Measurements from ENCODE around the gene NLE1.

Gene NLE1

GRCh38 chr17:35130392-35130791, 11.7 kb downstream of the NLE1 start:
- POLR2A ChIA-PET: no interaction called here
- DNase-seq: no peak
- CTCF ChIA-PET: interaction anchor here (0.7 to 1.8 kb wide), 4 partner anchors 10 to 18 kb away, joined by 3 to 6 read pairs (median 4); partner anchors contain the start of gene NLE1
- WGBS (ENCODE audit: insufficient coverage): 100% methylated on average over 1 of the region's 3 CpGs
- H3K36me3 ChIP-seq (ENCODE audit: control insufficient read depth in 4 of 4, insufficient read depth in 4 of 4, low read length in 3 of 4): peaks cover 10 to 55% (median 44%) of the 10 kb centered on the region in 4 experiments
- H3K27me3 ChIP-seq (replicated peaks in 2 of 5; ENCODE audit: control insufficient read depth in 4 of 5, insufficient read depth in 5 of 5, low read length in 4 of 5): no peaks in the 10 kb centered on the region
- H3K9me3 ChIP-seq (ENCODE audit: control extremely low read depth in 1 of 5, control insufficient read depth in 4 of 5, insufficient read depth in 2 of 5, low read depth in 1 of 5, low read length in 4 of 5): no peaks in the 10 kb centered on the region
- H3K4me1 ChIP-seq (ENCODE audit: control extremely low read depth in 1 of 4, control insufficient read depth in 4 of 4, insufficient read depth in 4 of 4, low read length in 3 of 4): peaks cover 0 to 14% (median 5%) of the 10 kb centered on the region in 4 experiments
- H3K4me3 ChIP-seq (ENCODE audit: control insufficient read depth in 1 of 7, extremely low read depth in 1 of 7, insufficient read depth in 4 of 7, low read depth in 2 of 7, low read length in 6 of 7): no peak overlapping the region
- peak overlapping the region in 1 of 2 experiments; percentile 18 for H3K27ac ChIP-seq (ENCODE audit: insufficient read depth in 1 of 2, low read depth in 1 of 2, low read length in 2 of 2, poor library complexity in 1 of 2, severe bottlenecking in 2 of 2)

DNA sequence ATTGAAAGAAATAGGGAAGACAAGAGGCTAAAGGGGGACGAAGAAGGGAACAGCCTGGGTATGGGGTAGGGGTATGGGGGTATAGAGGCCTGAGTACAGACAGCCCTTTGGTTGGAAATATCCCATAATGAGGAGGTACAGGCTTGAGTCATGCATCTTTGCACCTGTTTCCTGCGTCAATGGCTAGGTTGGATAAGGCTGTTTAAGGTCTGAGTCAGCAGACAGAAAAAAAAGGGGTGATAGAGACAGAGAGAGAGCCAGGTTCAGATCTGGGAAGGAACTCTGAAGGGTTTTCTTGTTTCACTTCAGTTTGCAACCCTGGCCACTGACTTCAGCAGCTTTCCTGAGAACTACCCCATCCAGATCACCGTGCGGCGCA, 12.1 kb downstream of the NLE1 start:
- H3K36me3 ChIP-seq (ENCODE audit: control insufficient read depth in 4 of 4, insufficient read depth in 4 of 4, low read length in 3 of 4): peaks cover 8 to 50% (median 40%) of the 10 kb centered on the region in 4 experiments
- peak overlapping the region in 1 of 2 experiments; percentile 18 for H3K27ac ChIP-seq (ENCODE audit: insufficient read depth in 1 of 2, low read depth in 1 of 2, low read length in 2 of 2, poor library complexity in 1 of 2, severe bottlenecking in 2 of 2)
- peaks cover 0 to 14% (median 5%) of the 10 kb centered on the region in 4 experiments for H3K4me1 ChIP-seq (ENCODE audit: control extremely low read depth in 1 of 4, control insufficient read depth in 4 of 4, insufficient read depth in 4 of 4, low read length in 3 of 4)
- ChIA-PET CTCF (interaction anchor here (1.6 to 1.8 kb wide), 3 partner anchors 11 to 19 kb away, joined by 4 to 6 read pairs (median 5); partner anchors contain the start of gene NLE1), POLR2A (no interaction called here)
- no peaks in the 10 kb centered on the region for H3K9me3 ChIP-seq (ENCODE audit: control extremely low read depth in 1 of 5, control insufficient read depth in 4 of 5, insufficient read depth in 2 of 5, low read depth in 1 of 5, low read length in 4 of 5)
- no peaks in the 10 kb centered on the region for H3K27me3 ChIP-seq (replicated peaks in 2 of 5; ENCODE audit: control insufficient read depth in 4 of 5, insufficient read depth in 5 of 5, low read length in 4 of 5)
- DNase-seq: peak; percentile 61 to 89 (median 88)
- WGBS (ENCODE audit: insufficient coverage): 83% methylated on average over 5 of the region's 5 CpGs
- no peak overlapping the region for H3K4me3 ChIP-seq (ENCODE audit: control insufficient read depth in 1 of 7, extremely low read depth in 1 of 7, insufficient read depth in 4 of 7, low read depth in 2 of 7, low read length in 6 of 7)

DNA sequence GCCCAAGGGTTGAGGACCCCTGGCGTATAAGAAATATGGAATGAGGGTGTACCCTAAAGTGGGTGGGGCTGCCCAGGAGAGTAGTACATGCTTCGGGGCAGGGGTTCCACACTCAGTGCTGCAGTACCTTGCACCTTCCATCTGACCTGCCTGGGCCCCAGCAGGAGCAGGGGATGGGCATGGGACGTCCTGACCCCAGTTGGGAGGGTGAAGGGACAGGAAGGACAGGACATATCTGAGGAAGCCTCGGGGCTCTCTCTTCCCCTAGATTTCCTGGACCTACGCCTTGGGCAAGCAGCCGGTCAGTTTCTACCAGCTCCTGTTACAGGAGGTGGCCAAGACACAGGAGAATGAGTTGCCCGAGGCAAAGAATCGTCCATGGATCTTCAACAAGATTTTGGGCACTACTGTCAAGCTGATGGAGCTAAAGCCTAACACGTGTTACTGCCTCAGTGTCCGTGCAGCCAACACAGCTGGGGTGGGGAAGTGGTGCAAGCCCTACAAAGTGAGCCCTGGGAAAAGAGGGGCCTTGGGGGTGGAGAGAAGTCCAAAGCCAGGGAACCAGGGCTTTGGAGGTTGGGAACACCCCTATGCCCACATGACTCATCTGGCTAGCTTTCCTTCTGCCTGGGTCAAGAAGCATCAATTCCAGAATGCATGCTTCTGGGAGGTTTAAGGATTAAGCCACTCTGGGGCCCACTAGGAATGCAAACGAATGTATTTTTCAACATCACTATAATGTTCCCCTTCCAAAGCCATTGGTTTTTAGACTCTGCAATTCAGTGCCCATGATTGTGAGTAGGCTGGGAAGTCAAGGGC, 12.7 kb downstream of the NLE1 start:
- Histone ChIP-seq H3K27me3 (replicated peaks in 2 of 5; ENCODE audit: control insufficient read depth in 4 of 5, insufficient read depth in 5 of 5, low read length in 4 of 5) (no peaks in the 10 kb centered on the region), H3K27ac (ENCODE audit: insufficient read depth in 1 of 2, low read depth in 1 of 2, low read length in 2 of 2, poor library complexity in 1 of 2, severe bottlenecking in 2 of 2) (no peak overlapping the region), H3K4me1 (ENCODE audit: control extremely low read depth in 1 of 4, control insufficient read depth in 4 of 4, insufficient read depth in 4 of 4, low read length in 3 of 4) (peaks cover 0 to 14% (median 5%) of the 10 kb centered on the region in 4 experiments), H3K36me3 (ENCODE audit: control insufficient read depth in 4 of 4, insufficient read depth in 4 of 4, low read length in 3 of 4) (peaks cover 8 to 45% (median 35%) of the 10 kb centered on the region in 4 experiments), H3K4me3 (ENCODE audit: control insufficient read depth in 1 of 7, extremely low read depth in 1 of 7, insufficient read depth in 4 of 7, low read depth in 2 of 7, low read length in 6 of 7) (no peak overlapping the region), H3K9me3 (ENCODE audit: control extremely low read depth in 1 of 5, control insufficient read depth in 4 of 5, insufficient read depth in 2 of 5, low read depth in 1 of 5, low read length in 4 of 5) (no peaks in the 10 kb centered on the region)
- DNase-seq: no peak
- ChIA-PET CTCF (interaction anchor here (0.8 to 1.8 kb wide), 5 partner anchors 10 to 19 kb away, joined by 3 to 6 read pairs (median 4); partner anchors contain the start of genes NLE1 and RAD51D), POLR2A (interaction anchor here (0.5 kb wide), 1 partner anchor 1833 kb away, joined by 6 read pairs; no protein-coding TSS in a partner anchor)
- 95% methylated on average over 10 of the region's 11 CpGs for WGBS (ENCODE audit: insufficient coverage)

DNA sequence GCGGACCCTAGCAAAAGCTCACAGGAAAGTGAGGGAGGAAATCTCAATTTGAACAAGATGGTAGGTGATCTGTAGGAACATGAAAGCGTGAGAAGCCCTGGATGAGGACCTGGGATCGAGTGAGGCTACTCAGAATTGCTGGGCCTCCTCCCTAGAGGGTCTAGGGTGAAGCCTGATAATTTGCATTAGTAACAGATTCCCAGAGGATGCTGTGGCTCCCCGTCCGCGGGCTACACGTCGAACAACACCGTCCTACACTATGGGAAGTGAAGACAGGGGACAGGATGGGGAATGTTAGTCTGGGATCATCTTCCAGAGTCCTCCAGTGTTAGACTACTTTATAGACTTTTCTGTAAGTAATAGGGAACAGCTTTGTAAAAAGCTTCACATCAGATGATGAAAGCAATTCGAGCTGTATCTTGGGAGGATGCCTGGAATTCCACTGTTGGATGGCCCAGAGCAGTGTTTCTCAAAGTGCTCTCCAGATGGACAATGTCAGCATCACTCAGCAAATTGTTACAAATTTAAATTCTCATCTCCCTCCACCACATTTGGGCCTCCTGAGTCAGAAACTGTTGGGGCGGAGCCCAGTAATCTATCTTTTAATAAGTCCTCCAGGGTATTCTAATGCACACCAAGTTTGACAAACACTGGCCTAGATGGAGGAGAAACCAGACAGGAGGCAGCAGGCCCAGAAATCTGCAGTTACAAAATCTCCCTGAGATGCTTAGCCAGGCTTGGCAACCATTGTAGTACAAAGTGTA, 14.2 kb downstream of the NLE1 start:
- POLR2A ChIA-PET: no interaction called here
- no peaks in the 10 kb centered on the region for H3K9me3 ChIP-seq (ENCODE audit: control extremely low read depth in 1 of 5, control insufficient read depth in 4 of 5, insufficient read depth in 2 of 5, low read depth in 1 of 5, low read length in 4 of 5)
- no peak for DNase-seq
- peaks cover 0 to 14% (median 5%) of the 10 kb centered on the region in 4 experiments for H3K4me1 ChIP-seq (ENCODE audit: control extremely low read depth in 1 of 4, control insufficient read depth in 4 of 4, insufficient read depth in 4 of 4, low read length in 3 of 4)
- peaks cover 6 to 31% (median 21%) of the 10 kb centered on the region in 4 experiments for H3K36me3 ChIP-seq (ENCODE audit: control insufficient read depth in 4 of 4, insufficient read depth in 4 of 4, low read length in 3 of 4)
- H3K27me3 ChIP-seq (replicated peaks in 2 of 5; ENCODE audit: control insufficient read depth in 4 of 5, insufficient read depth in 5 of 5, low read length in 4 of 5): no peaks in the 10 kb centered on the region
- WGBS (ENCODE audit: insufficient coverage): 97% methylated on average over 4 of the region's 11 CpGs
- CTCF ChIA-PET: interaction anchor here (1.0 to 2.1 kb wide), 5 partner anchors 9 to 129 kb away, joined by 3 to 5 read pairs (median 4); partner anchors contain the start of gene RAD51D
- H3K4me3 ChIP-seq (ENCODE audit: control insufficient read depth in 1 of 7, extremely low read depth in 1 of 7, insufficient read depth in 4 of 7, low read depth in 2 of 7, low read length in 6 of 7): no peak overlapping the region
- H3K27ac ChIP-seq (ENCODE audit: insufficient read depth in 1 of 2, low read depth in 1 of 2, low read length in 2 of 2, poor library complexity in 1 of 2, severe bottlenecking in 2 of 2): no peak overlapping the region

DNA sequence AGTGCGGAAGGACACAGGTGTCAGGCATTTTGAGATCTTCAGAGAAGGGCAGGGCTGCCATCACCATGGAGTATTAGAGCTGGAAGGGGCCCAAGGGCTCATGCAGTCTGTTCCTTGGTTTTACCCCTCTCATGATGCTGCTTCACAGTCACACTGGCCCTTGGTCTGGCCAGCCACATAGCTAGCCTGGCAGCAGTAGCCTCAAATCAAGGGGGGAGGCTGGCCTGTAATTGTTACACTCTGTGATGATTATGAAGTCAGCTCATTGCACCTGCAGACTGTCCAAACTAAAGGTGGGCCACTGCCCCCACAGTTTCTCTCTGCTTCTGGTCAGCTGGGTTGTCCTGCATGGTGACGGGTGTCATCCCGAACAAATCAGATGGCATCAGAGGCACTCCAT, 20.8 kb downstream of the NLE1 start, which contains the start of gene FNDC8:
Gene FNDC8, plus strand, starts transcription at position 301 of the 400 bp plus-strand sequence. Its CDS starts 79 bp downstream, at position 380.
- POLR2A ChIA-PET: no interaction called here
- Histone ChIP-seq H3K4me1 (ENCODE audit: control extremely low read depth in 1 of 4, control insufficient read depth in 4 of 4, insufficient read depth in 4 of 4, low read length in 3 of 4) (peaks cover 0 to 19% (median 16%) of the 10 kb centered on the region in 4 experiments), H3K4me3 (ENCODE audit: control insufficient read depth in 1 of 7, extremely low read depth in 1 of 7, insufficient read depth in 4 of 7, low read depth in 2 of 7, low read length in 6 of 7) (no peak within 1 kb of the TSS), H3K27ac (ENCODE audit: insufficient read depth in 1 of 2, low read depth in 1 of 2, low read length in 2 of 2, poor library complexity in 1 of 2, severe bottlenecking in 2 of 2) (no peak within 1 kb of the TSS), H3K9me3 (ENCODE audit: control extremely low read depth in 1 of 5, control insufficient read depth in 4 of 5, insufficient read depth in 2 of 5, low read depth in 1 of 5, low read length in 4 of 5) (no peaks in the 10 kb centered on the region), H3K27me3 (replicated peaks in 2 of 5; ENCODE audit: control insufficient read depth in 4 of 5, insufficient read depth in 5 of 5, low read length in 4 of 5) (no peaks in the 10 kb centered on the region), H3K36me3 (ENCODE audit: control insufficient read depth in 4 of 4, insufficient read depth in 4 of 4, low read length in 3 of 4) (peaks cover 0 to 8% (median 5%) of the 10 kb centered on the region in 4 experiments)
- DNase-seq: no peak
- WGBS (ENCODE audit: insufficient coverage): no CpG with 5 or more reads among the region's 3 CpGs
- CTCF ChIA-PET: interaction anchor here (0.8 to 11.0 kb wide), 6 partner anchors 16 to 758 kb away, joined by 3 to 156 read pairs (median 4); no protein-coding TSS in a partner anchor

DNA sequence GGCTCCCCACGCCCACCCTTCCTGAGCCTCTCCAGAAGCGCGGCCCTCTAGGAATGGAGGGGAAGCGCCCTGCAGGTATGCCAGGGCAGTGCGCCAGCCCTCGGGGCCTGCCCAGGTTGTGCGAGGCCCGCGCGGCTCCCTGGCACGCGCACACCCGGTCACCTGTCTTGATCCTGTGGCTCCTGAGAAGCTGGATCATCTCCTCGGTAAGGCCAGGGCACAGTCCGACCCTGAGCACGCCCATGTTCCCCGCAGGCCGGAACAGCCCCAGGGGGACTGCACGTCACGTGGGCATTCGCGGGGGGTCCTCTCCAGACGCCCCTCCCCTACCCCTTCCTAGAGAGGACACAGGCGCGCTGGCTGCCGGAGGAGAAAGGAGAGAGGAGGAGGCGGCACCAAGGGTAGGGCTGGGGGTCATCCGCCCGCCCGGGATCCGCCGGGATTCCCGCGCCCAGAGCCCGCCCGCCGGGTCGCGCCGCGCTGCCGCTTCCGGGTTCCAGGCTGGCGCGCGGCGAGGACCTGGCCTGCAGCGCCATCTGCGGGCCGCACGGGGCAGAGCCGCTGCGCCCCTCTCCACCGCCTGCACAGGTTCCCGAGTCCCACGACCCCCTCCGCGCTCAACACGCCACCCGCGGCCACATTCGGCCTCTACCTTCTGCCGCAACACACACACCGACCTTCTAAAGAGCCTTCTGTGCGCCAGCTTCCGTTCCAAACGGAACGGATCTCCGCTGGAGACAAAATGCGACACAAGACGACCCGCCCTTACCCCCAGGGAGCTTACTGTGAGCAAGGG, 22.5 kb downstream of the NLE1 start, which contains the start of gene RAD51D:
Gene RAD51D, minus strand, starts transcription at position 491 of the 796 bp plus-strand sequence. Its CDS starts 247 bp downstream, at position 244.
- Histone ChIP-seq H3K27ac (ENCODE audit: insufficient read depth in 1 of 2, low read depth in 1 of 2, low read length in 2 of 2, poor library complexity in 1 of 2, severe bottlenecking in 2 of 2) (peak within 1 kb of the TSS; percentile 46 to 79), H3K4me1 (ENCODE audit: control extremely low read depth in 1 of 4, control insufficient read depth in 4 of 4, insufficient read depth in 4 of 4, low read length in 3 of 4) (peaks cover 0 to 19% (median 16%) of the 10 kb centered on the region in 4 experiments), H3K9me3 (ENCODE audit: control extremely low read depth in 1 of 5, control insufficient read depth in 4 of 5, insufficient read depth in 2 of 5, low read depth in 1 of 5, low read length in 4 of 5) (no peaks in the 10 kb centered on the region), H3K27me3 (replicated peaks in 2 of 5; ENCODE audit: control insufficient read depth in 4 of 5, insufficient read depth in 5 of 5, low read length in 4 of 5) (no peaks in the 10 kb centered on the region), H3K4me3 (ENCODE audit: control insufficient read depth in 1 of 7, extremely low read depth in 1 of 7, insufficient read depth in 4 of 7, low read depth in 2 of 7, low read length in 6 of 7) (peak within 1 kb of the TSS; percentile 78 to 94 (median 87)), H3K36me3 (ENCODE audit: control insufficient read depth in 4 of 4, insufficient read depth in 4 of 4, low read length in 3 of 4) (peaks cover 2 to 15% (median 9%) of the 10 kb centered on the region in 4 experiments)
- CTCF ChIA-PET: interaction anchor here (0.8 to 11.0 kb wide), 26 partner anchors 8 to 138 kb away, joined by 3 to 156 read pairs (median 4); partner anchors contain the start of genes NLE1 and RFFL
- POLR2A ChIA-PET: interaction anchor here (0.9 to 1.4 kb wide), 3 partner anchors 91 to 137 kb away, joined by 3 to 4 read pairs (median 3); no protein-coding TSS in a partner anchor
- DNase-seq: peak; percentile 87 to 95 (median 94)
- 0% methylated on average over 61 of the region's 72 CpGs for WGBS (ENCODE audit: insufficient coverage)
